ENCODE results near the gene NAA80.
"Not testable (repeated sequence)": the region's sequence is repeated elsewhere in the genome, so short reads cannot be mapped to it uniquely, and the experiment has no call there.

DNA sequence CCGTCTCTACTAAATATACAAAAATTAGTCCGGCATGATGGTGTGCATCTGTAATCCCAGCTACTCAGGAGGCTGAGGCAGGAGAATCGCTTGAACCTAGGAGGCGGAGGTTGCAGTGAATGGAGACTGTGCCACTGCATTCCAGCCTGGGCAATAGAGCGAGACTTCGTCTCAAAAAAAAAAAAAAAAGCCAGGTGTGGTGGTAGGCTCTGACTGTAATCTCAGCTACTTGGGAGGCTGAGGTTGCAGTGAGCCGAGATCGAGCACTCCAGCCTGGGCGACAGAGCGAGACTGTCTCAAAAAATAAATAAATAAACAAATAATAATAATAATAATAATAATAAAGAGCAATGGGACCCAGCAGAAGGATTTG is 26.7 kb downstream of the NAA80 start:
- not testable (repeated sequence) for TF ChIP-seq EZH2 (IDR thresholded peaks at IDR 0.05); POLR2AphosphoS5 (IDR thresholded peaks at IDR 0.05; ENCODE audit: borderline replicate concordance, low read depth, low read length)

Measured in SK-N-MC (cell line).